Right ventricle myocardium superior (tissue), 1 donor: Measurements from ENCODE around the gene KASH5. TPM values are rescaled to one million over a fixed set of nuclear protein-coding genes. Genes with fewer than 3 reads are reported as not detected.

Experiments
- ATAC-seq: fragments of 200-7000 bp; cut with Tn5 transposase; one replicate; pipeline ENCODE4 v1.9.1; 2020; ENCODE audit warnings: mild to moderate bottlenecking; ENCODE audit not compliant: poor library complexity
- DNase-seq: peaks from one replicate; pipeline ENCODE4 v3.0.0-alpha.2; 2020
- intact Hi-C: fragments of 100-400 bp; cut with DNase I; formaldehyde crosslinking; loops from one replicate; pipeline ENCODE4 v1.11.2; 2022
- total RNA-seq: library from RNA; stranded (reverse); fragmentation: NEBNext Ultra II Directional; extraction: Animal tissue kit (Norgen Biotek cat#: 25700); gene quantifications from one replicate; pipeline ENCODE4 v1.2.1, GENCODE V29; 2021
- donor health status: DM: no; HTN: yes; CAD: no; lungs with severe emphysema.

The KASH5 gene
- total RNA-seq, 1 donor from 2014 or later, result not detected

DNA sequence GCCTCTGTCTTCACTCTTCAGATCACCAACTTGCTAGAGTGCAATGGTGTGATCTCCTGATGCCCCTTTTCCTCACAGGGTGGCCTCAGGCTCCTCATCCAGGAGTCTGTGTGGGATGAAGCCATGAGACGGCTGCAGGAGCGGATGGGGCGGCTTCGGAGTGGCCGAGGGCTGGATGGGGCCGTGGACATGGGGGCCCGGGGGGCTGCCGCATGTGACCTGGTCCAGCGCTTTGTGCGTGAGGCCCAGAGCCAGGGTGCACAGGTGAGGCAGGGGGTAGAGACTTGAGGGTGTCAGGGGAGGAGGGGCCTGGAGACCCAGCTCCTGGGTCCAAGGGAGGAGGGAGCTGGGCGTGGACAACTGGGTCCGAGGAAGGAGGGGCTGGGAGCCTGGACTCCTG is 74.4 kb downstream of the KASH5 start:
- no peak for ATAC-seq
- intact Hi-C loops, result no loop called here
- no peak for DNase-seq

DNA sequence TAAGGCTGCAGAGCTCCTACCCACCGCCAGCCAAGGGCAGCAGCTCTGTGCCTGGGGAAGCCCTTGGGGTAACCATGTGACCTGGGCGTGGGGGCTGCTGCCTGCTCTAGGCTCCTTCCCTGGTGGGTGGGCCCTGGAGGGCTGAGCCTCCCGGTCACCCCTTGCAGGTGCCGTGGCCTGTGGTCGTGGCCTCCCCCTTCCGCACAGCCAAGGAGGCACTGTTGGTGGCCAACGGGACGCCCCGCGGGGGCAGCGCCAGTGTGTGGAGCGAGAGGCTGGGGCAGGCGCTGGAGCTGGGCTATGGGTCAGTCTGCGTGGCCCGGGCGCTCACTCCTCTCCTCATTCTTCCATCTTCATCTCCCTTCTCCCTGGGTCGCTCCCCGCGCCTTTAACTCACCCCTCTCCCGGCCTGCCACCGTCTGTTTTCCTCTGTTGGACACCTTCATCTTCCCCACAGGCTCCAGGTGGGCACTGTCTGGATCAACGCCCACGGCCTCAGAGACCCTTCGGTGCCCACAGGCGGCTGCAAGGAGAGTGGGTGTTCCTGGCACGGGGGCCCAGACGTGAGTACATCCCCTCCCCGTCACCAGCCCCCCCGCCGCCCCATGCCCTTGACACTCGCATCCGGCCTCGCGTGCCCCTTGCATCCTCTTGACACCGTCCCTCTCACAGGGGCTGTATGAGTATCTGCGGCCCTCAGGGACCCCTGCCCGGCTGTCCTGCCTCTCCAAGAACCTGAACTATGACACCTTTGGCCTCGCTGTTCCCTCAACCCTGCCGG is 76.1 kb downstream of the KASH5 start:
- ATAC-seq, result no peak
- intact Hi-C loops, result no loop called here
- no peak for DNase-seq

GRCh38 chr19:49465371-49465770 is 77.3 kb downstream of the KASH5 start:
- intact Hi-C loops, result no loop called here
- DNase-seq (no peak), ATAC-seq (no peak)

Other genes with a start within 250 kb of the KASH5 start
- 878 TPM for gene HRC, start 232.9 kb upstream of the KASH5 start, total RNA-seq
- 24.8 TPM for gene TRPM4, start 230.5 kb upstream of the KASH5 start, total RNA-seq
- 1.5 TPM for gene SLC6A16, start 63.1 kb upstream of the KASH5 start, total RNA-seq
- 4.0 TPM for gene CD37, start 52.8 kb upstream of the KASH5 start, total RNA-seq
- gene TEAD2, start 25.8 kb upstream of the KASH5 start, total RNA-seq, result 57.9 TPM
- not detected for gene DKKL1, start 24.4 kb upstream of the KASH5 start, total RNA-seq
- not detected for gene PTH2, start 35.2 kb downstream of the KASH5 start, total RNA-seq
- not detected for gene GFY, start 37.1 kb downstream of the KASH5 start, total RNA-seq
- 1.8 TPM for gene SLC17A7, start 53.3 kb downstream of the KASH5 start, total RNA-seq
- gene PIH1D1, start 63.6 kb downstream of the KASH5 start, total RNA-seq, result 28.1 TPM
- gene ALDH16A1, start 65.0 kb downstream of the KASH5 start, total RNA-seq, result 10.8 TPM
- gene FLT3LG, start 86.0 kb downstream of the KASH5 start, total RNA-seq, result 3.6 TPM
- 1,304 TPM for gene RPL13A, start 99.4 kb downstream of the KASH5 start, total RNA-seq
- gene RPS11, start 108.2 kb downstream of the KASH5 start, total RNA-seq, result 935 TPM
- gene FCGRT, start 124.4 kb downstream of the KASH5 start, total RNA-seq, result 98.8 TPM
- 7.3 TPM for gene RCN3, start 139.8 kb downstream of the KASH5 start, total RNA-seq
- 45.5 TPM for gene NOSIP, start 192.3 kb downstream of the KASH5 start, total RNA-seq
- gene PRRG2, start 193.1 kb downstream of the KASH5 start, total RNA-seq, result 0.70 TPM
- gene PRR12, start 202.9 kb downstream of the KASH5 start, total RNA-seq, result 12.6 TPM